Measurements from ENCODE around the gene TRPM2.

TRPM2 gene

GRCh38 chr21:44326716-44327602, 26.5 kb upstream of the TRPM2 start:
- Histone ChIP-seq H3K4me3 (no peak overlapping the region), H3K27ac (no peak overlapping the region)
- DNase-seq (ENCODE audit: low spot score) = no peak
- no peak for TF ChIP-seq CTCF (IDR thresholded peaks at IDR 0.05)

- no peak for DNase-seq (ENCODE audit: low spot score)
- TF ChIP-seq CTCF (IDR thresholded peaks at IDR 0.05) = no peak
- H3K4me3 ChIP-seq = no peak overlapping the region
- H3K27ac ChIP-seq = no peak overlapping the region
Measured at GRCh38 chr21:44327603-44327974, 25.8 kb upstream of the TRPM2 start.

- no peak for TF ChIP-seq CTCF (IDR thresholded peaks at IDR 0.05)
- DNase-seq (ENCODE audit: low spot score) = no peak
- Histone ChIP-seq H3K4me3 (no peak overlapping the region), H3K27ac (no peak overlapping the region)
Measured at GRCh38 chr21:44328242-44328895, 25.1 kb upstream of the TRPM2 start.

DNA sequence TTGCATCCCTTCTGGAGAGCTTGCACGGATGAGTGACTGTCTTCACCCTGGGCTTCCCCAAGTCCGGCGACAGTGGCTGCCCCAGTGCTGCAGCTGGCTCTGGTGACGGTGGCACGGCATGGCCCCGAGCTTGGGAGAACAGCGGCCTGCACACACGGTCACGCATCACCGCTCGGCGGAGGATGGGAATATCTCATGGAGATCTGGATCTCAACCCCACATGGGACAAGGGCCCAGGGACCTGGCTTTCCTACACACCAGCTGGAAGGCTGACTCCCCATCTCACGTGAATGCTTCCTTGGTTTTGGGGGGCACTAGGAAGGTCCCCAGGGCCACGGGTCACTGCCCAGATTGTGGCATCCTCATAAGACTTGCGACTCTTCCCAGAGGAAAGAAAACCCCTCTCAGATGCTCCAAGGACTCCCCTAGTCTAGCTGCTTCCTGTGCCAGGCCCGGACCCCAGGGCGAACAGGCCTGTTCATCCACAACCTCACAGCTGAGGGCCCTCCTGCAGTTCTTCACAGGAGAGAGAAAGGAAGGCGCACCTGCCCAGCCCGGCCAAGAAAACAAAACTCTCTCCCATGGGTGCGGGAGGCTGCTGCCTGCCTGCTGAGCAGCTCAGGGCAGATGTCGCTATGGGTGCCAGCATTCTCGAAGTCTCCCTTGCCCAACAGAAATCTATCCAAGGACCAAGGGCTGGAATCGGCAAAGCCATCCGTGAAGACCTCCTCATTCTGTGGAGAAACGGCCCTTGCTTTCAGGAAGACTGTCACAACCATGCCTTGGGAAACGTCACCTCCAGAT, 24.1 kb upstream of the TRPM2 start:
- no peak for DNase-seq (ENCODE audit: low spot score)
- no peak for TF ChIP-seq CTCF (IDR thresholded peaks at IDR 0.05)
- Histone ChIP-seq H3K4me3 (no peak overlapping the region), H3K27ac (no peak overlapping the region)

GRCh38 chr21:44329971-44330681, 23.3 kb upstream of the TRPM2 start:
- no peak overlapping the region for H3K27ac ChIP-seq
- H3K4me3 ChIP-seq = no peak overlapping the region
- DNase-seq (ENCODE audit: low spot score) = no peak
- TF ChIP-seq CTCF (IDR thresholded peaks at IDR 0.05) = no peak

- Histone ChIP-seq H3K4me3 (no peak overlapping the region), H3K27ac (no peak overlapping the region)
- TF ChIP-seq CTCF (IDR thresholded peaks at IDR 0.05) = no peak
- no peak for DNase-seq (ENCODE audit: low spot score)
Measured at GRCh38 chr21:44330698-44331097, 22.7 kb upstream of the TRPM2 start.

Data from coronary artery (tissue), 2 donors.